GM18519 (cell line): ENCODE measurements around the gene HNF1A.

Experiments used
- ATAC-seq: cut with Tn5 transposase; IDR thresholded peaks from one replicate; pipeline ENCODE4 v1.9.1; 2021; ENCODE audit warnings: mild to moderate bottlenecking, moderate library complexity; ENCODE audit not compliant: unreplicated experiment, low FRiP score

The HNF1A gene

DNA sequence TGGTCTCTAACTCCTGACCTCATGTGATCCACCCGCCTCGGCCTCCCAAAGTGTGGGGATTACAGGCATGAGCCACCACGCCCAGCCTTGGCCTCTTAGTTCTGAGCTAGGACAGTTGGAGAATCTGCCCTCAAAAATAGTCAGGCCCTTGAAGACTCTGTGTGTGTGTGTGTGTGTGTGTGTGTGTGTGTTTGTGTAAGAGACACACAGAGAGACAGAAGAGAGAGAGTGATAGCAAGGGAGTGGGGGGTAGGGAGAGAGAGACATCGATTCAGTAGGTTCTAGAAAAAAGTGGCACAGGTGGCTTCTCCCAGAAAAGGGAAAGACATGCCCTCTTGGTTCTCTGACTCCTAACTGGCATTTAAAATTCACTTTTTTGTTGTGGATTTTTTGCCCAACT is 5.4 kb downstream of the HNF1A start:
- no peak for ATAC-seq

- ATAC-seq = no peak
Measured at GRCh38 chr12:120984351-120984898, 6.1 kb downstream of the HNF1A start.

DNA sequence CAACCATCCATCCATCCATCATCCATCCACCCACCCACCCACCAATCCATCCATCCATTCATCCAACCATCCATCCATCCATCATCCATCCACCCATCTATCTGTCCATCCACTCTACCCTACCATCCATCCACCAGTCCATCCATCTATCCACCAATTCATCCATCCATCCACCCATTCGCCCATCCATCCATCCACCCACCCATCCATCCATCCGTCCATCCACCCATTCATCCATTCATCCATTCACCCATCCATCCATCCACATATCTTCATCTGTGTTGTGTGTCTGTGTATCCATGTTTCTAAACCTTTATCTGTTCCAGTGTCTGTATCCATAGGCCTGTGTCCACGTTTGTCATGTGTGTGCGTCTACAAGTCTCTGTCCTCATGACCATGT is 9.9 kb downstream of the HNF1A start:
- no peak for ATAC-seq

- ATAC-seq = no peak
Measured at GRCh38 chr12:120988658-120989057, 10.3 kb downstream of the HNF1A start.

DNA sequence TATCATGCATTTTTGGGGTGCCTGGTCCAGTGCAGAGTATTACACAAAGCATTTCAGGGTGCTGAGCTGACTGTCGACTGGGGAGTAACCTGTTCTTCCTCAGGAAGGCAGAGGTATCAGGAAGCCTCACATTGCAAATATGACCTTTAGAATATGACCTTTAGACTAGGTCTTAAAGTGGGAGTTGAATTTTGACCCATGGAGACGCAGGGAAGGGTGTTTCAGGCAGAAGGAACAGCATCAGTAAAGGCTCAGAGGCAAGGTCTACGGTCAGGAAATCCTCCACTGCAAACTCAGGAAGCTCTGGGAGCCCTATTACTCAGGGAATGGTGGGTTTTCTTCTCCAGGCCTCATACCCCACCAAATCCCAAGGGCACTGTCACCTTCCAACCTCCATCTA is 11.3 kb downstream of the HNF1A start:
- no peak for ATAC-seq

- ATAC-seq = no peak
Measured at GRCh38 chr12:120990487-120991055, 12.2 kb downstream of the HNF1A start.

- no peak for ATAC-seq
Measured at GRCh38 chr12:120991965-120992364, 13.6 kb downstream of the HNF1A start.

DNA sequence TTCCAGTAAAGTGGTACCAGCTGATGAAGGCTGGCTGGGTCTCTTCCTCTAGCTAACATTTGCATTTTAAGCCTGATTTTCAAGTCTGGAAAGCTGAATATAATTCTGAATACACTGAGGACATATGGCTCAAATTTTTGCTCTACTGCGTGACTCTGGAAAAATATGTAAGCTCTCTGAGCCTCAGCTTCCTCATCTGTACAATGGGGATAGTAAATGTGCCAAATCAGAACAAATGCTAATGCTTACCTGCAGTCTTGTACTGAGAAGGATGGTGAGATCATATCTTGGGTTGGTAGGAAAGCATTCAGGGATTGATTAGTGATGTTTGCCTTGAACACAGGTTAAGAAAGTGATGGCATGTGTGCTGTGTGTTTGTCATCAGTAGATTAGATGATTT is 14.6 kb downstream of the HNF1A start:
- ATAC-seq = no peak

DNA sequence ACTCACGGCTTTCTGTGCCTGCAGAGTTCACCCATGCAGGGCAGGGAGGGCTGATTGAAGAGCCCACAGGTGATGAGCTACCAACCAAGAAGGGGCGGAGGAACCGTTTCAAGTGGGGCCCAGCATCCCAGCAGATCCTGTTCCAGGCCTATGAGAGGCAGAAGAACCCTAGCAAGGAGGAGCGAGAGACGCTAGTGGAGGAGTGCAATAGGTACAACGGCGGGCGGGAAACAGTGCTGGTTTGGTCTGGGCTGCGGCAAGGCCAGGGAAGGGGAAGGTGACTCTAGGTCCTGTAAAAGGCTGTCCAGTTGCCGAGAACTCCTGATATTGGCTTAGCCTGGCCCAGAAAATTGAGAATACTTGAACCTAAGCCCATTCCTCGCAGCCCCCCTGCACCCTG is 15.2 kb downstream of the HNF1A start:
- no peak for ATAC-seq

DNA sequence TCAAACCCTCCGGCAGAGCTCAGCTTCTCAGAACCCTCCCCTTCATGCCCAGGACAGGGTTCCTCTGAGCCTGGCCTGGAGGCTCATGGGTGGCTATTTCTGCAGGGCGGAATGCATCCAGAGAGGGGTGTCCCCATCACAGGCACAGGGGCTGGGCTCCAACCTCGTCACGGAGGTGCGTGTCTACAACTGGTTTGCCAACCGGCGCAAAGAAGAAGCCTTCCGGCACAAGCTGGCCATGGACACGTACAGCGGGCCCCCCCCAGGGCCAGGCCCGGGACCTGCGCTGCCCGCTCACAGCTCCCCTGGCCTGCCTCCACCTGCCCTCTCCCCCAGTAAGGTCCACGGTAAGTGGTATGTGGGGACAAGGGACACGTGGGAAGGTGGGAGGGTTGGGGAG is 15.7 kb downstream of the HNF1A start:
- ATAC-seq = no peak

- no peak for ATAC-seq
Measured at GRCh38 chr12:120994589-120995337, 16.4 kb downstream of the HNF1A start.

DNA sequence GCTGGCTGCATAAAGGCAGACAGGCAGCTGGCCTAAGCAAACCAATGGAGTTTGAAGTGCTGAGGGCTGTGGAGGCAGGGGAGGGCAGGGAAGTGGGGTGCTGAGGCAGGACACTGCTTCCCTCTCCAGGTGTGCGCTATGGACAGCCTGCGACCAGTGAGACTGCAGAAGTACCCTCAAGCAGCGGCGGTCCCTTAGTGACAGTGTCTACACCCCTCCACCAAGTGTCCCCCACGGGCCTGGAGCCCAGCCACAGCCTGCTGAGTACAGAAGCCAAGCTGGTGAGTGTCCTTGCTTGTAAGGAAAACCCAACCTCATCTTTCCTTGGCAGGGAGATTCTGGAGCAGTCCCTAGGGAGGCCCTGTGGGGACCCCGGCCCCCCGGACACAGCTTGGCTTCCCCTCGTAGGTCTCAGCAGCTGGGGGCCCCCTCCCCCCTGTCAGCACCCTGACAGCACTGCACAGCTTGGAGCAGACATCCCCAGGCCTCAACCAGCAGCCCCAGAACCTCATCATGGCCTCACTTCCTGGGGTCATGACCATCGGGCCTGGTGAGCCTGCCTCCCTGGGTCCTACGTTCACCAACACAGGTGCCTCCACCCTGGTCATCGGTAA is 17.9 kb downstream of the HNF1A start:
- ATAC-seq = no peak

- ATAC-seq = no peak
Measured at GRCh38 chr12:120997448-120997847, 19.1 kb downstream of the HNF1A start.

GRCh38 chr12:120998435-120998834 is 20.1 kb downstream of the HNF1A start:
- no peak for ATAC-seq

GRCh38 chr12:120999191-121000120 is 21.1 kb downstream of the HNF1A start:
- no peak for ATAC-seq

DNA sequence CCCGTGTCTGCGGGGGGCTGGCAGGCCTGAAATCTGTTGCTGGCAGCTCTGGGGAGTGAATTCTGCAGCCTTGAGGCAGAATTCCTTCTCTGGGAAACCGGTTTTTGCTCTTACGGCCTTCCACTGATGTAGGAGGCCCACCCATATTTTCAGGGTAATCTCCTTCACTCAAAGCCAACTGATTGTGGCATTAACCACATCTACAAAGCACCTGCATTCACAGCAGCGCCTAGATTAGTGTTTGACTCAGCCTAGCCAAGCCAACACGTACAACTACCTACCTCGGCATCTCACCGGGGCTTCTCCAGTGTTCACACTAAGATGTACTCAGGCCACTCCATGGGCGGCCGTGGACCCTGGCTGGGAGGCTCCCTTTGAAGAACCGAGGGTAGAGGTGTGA is 22.2 kb downstream of the HNF1A start:
- ATAC-seq = no peak

GRCh38 chr12:121001060-121001459 is 22.7 kb downstream of the HNF1A start:
- ATAC-seq = no peak

DNA sequence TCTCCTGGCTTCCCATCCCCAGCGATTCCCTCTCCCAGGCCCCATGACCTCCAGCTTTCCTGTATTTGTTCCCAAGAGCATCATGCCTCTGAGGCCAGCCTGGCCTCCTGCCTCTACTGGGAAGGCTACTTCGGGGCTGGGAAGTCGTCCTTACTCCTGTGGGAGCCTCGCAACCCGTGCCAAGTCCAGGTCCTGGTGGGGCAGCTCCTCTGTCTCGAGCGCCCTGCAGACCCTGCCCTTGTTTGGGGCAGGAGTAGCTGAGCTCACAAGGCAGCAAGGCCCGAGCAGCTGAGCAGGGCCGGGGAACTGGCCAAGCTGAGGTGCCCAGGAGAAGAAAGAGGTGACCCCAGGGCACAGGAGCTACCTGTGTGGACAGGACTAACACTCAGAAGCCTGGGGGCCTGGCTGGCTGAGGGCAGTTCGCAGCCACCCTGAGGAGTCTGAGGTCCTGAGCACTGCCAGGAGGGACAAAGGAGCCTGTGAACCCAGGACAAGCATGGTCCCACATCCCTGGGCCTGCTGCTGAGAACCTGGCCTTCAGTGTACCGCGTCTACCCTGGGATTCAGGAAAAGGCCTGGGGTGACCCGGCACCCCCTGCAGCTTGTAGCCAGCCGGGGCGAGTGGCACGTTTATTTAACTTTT is 23.6 kb downstream of the HNF1A start:
- ATAC-seq = no peak

DNA sequence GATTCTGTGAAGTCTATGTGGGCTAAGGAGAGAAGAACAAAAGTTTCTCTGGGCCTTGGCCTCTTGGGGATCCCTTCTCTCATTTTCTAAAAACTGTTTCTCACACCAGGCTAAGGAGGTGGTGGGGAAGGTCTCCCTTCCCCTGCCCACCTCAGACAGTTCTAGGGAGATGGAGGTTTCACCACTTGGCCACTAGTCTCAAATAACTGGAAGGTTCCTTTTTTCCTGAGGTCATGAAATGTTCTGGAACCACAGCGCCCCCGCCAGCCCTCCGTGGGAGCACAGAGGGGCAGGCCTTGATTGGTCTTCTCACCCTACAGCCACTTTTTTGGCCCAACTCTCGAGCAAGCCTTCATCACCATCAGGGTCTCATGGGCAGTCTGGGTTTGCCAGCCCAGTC is 25.3 kb downstream of the HNF1A start:
- no peak for ATAC-seq

DNA sequence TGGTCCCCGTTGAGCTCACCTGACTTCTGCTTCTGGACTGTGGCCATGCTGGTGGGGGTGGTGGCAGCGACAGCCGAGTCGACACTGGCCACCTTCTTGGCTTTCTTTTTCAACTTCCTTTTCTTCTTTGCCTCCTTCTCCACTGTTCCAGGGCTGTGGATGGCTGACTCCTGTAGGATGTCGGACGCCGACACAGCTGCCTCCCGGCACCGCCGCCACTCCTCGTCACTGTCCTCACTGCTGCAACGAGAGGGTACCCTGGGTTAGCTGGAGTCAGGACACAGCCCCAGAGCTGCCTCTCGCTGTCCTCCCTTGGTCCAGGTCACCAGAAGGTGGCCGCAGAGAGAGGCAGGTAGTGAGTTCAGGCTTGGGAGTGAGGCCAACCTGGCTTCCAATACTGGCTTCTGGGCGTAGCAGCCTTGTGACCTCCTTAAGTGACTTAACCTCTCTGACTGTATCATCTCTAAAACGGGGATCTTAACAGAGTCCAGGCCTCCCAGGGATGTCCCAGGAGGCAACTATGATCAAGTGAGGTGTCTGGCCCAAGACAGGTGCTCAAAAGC is 26.0 kb downstream of the HNF1A start:
- ATAC-seq = no peak
